Lower lobe of right lung (tissue), 2 donors: ENCODE measurements around the gene ESRRA. TPM values are rescaled to one million over a fixed set of nuclear protein-coding genes. Genes with fewer than 3 reads are reported as not detected.

ENCODE experiments used
- ATAC-seq, 2 donors: fragments of 200-7000 bp; cut with Tn5 transposase; one replicate each; pipeline ENCODE4 v1.9.1; 2020 to 2022; ENCODE audit warnings: mild to moderate bottlenecking in 2 of 2, moderate library complexity in 2 of 2
- DNase-seq: peaks from one replicate; pipeline ENCODE4 v3.0.0-alpha.2; 2020
- H3K27ac ChIP-seq: fragments of 200-600 bp; one replicate; pipeline ENCODE4 v1.8.0; 2022
- H3K27me3 ChIP-seq: fragments of 200-600 bp; one replicate; pipeline ENCODE4 v1.8.0; 2022; ENCODE audit warnings: low read depth
- H3K36me3 ChIP-seq: fragments of 200-600 bp; one replicate; pipeline ENCODE4 v1.8.0; 2022; ENCODE audit warnings: mild to moderate bottlenecking
- H3K4me1 ChIP-seq: fragments of 200-600 bp; one replicate; pipeline ENCODE4 v1.8.0; 2022
- H3K4me3 ChIP-seq: fragments of 200-600 bp; one replicate; pipeline ENCODE4 v1.8.0; 2022; ENCODE audit warnings: mild to moderate bottlenecking
- H3K9me3 ChIP-seq: fragments of 200-600 bp; one replicate; pipeline ENCODE4 v1.8.0; 2022
- intact Hi-C: fragments of 100-400 bp; cut with DNase I; formaldehyde crosslinking; loops from one replicate; pipeline ENCODE4 v1.11.0; 2022
- total RNA-seq: library from RNA; stranded (reverse); fragmentation: NEBNext Ultra II Directional; extraction: Animal tissue kit (Norgen Biotek cat#: 25700); gene quantifications from one replicate; pipeline ENCODE4 v1.2.1, GENCODE V29; 2021
- TF ChIP-seq, protein P1 (sequence below): fragments of 200-600 bp; IDR thresholded peaks from one replicate; pipeline ENCODE4 v1.8.0; 2022; ENCODE audit warnings: antibody characterized with exemption, mild to moderate bottlenecking
- donor health status: DM: no; HTN: yes; CAD: no; lungs with severe emphysema.

ESRRA gene
- total RNA-seq, 1 donor from 2014 or later = 47.9 TPM

DNA sequence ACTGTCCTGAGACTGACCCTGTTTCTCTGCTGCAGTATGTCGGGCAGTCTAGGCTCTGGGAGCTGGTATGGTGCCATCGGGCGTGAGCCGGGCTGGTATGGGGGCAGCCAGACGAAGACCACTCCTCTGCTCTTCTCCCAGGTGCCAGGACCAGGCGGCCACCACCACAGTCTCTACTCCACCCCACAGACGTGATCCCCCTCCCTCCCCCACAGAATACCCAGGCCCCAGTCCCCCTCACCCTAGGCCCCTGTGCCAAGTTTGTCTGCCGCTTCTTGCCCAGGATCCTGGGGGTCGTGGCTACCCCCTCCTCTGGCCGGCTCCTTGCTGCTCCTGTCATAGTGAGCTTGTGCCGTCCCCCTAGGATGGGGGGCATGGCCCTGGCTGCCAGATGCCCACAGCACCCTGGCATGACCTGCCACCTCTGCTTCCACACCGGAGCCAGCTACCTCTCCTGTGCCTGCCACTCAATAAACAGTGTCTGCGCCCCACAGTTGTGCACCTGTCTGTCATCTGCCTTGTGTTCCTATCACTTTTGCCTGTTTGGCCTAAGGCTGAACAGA is 16.2 kb upstream of the ESRRA start:
- H3K4me3 ChIP-seq = no peak overlapping the region
- no peak for DNase-seq
- peaks cover 38% of the 10 kb centered on the region for H3K27me3 ChIP-seq
- TF ChIP-seq, protein P1, sequence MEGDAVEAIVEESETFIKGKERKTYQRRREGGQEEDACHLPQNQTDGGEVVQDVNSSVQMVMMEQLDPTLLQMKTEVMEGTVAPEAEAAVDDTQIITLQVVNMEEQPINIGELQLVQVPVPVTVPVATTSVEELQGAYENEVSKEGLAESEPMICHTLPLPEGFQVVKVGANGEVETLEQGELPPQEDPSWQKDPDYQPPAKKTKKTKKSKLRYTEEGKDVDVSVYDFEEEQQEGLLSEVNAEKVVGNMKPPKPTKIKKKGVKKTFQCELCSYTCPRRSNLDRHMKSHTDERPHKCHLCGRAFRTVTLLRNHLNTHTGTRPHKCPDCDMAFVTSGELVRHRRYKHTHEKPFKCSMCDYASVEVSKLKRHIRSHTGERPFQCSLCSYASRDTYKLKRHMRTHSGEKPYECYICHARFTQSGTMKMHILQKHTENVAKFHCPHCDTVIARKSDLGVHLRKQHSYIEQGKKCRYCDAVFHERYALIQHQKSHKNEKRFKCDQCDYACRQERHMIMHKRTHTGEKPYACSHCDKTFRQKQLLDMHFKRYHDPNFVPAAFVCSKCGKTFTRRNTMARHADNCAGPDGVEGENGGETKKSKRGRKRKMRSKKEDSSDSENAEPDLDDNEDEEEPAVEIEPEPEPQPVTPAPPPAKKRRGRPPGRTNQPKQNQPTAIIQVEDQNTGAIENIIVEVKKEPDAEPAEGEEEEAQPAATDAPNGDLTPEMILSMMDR = no peak
- H3K9me3 ChIP-seq = no peaks in the 10 kb centered on the region
- no peak overlapping the region for H3K27ac ChIP-seq
- no peak for ATAC-seq
- H3K4me1 ChIP-seq = peaks cover 28% of the 10 kb centered on the region
- H3K36me3 ChIP-seq = no peaks in the 10 kb centered on the region
- intact Hi-C loops = no loop called here

DNA sequence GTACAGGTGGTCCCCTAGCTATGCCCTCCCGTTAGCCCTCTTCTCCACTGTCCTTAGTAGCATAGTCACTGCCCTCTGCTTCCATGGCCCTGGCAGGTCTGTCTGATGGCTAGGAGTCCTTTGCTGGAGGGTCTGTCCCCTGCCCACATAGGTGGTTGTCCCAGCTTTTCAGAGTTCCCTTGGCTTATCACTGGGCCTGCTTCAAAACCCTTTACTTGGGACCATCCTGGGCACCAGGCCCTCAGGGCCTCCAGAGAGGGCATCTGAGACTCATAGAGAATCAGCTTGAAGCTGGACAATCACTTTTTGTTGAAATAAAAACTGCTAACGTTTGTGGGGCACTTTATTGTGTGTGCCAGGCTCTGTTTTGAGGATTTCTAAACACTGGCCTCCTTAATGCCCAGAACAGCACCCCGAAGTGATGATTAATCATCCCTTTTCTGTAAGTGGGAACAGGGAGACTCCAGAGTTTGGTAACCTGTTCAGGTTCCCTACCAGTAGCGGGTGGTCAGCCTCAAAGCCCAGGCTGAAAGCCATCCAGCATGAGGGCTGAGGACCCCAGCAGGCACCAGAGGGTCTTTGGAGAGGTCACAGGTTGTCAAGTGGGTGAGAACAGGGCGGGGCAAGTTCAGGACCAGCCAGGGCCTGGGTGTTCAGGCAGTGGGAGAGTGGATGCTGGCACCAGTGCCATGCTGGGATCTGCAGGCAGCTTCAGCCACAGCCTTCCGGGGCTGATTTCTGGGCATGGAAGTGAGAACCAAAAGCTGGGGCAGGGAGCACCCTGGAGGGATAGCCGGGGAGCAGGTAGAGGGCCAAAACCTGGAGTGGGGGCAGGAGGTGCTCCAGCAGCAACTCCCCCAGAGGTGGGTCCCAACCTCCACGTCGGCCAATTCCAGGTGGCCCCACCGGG is 14.7 kb upstream of the ESRRA start:
- intact Hi-C loops = no loop called here
- Histone ChIP-seq H3K4me3 (no peak overlapping the region), H3K9me3 (no peaks in the 10 kb centered on the region), H3K27ac (no peak overlapping the region), H3K4me1 (peaks cover 25% of the 10 kb centered on the region), H3K36me3 (no peaks in the 10 kb centered on the region), H3K27me3 (peaks cover 54% of the 10 kb centered on the region)
- ATAC-seq (no peak), DNase-seq (no peak)
- TF ChIP-seq, protein P1 = no peak

DNA sequence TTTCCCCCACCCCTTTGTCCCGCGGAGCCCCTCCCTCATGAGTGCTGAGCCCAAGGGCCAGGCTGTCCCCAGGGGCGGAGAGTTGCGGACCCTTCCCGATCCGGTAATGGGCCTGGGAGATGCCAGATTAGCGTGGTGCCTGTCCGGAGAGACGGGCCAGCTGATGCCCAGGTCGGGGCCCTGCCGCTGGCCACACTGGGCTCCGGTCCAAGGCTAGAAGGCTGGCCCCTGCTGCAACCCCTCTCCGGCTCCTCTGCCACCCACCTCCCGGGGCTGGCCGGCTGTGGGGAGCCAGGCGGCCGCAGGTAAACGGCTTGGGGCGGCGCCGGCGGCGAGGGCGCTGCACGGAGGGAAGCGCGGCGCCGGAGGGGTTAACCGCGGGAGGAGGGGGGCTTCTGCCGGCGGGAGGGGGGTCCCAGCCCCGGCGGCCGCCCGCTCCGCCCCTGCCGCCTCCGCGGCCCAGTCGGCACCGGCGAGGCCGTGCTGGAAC is 14.0 kb upstream of the ESRRA start, which contains the start of gene KCNK4:
Gene KCNK4 (plus strand): TSS at position 41 of the 490 bp plus-strand sequence. CDS start 1,717 bp downstream, outside the sequence.
- H3K4me3 ChIP-seq = peak within 1 kb of the TSS; percentile 44

DNA sequence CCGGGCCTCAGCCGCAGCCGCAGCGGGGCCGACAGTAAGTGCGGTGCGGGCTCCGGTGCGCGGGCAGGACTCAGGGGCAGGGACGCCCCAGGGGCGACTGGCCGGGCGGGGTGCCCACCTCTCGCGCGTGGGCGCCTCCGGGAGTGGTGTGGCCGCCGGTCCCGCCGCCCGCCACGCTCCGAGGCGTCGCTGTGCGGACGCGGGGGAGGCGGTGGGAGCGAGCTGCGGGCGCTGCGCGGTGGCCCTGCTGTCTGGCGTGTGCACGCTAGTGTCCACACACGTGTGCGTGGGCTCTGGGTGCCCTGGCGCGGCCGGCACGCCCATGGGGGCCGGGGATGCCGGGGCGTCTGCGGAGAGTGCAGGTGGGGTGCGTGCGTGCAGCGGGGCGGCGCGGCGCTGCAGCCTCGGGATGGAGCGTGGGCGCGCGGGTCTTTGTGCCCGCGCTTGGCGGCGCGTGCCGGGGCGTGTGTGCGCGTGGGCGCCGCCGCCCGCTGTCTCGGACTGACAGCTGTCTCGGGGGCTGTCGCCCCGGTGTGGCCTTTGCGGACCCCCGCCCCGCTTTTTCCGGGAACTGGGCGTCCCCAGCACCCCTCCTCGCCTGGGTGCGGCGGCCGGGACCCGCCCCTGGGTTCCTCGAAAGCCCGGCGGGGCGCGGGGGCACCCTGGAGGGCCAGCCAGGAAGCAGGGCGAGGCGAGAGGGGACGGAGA is 13.4 kb upstream of the ESRRA start:
- peak overlapping the region; percentile 44 for H3K4me3 ChIP-seq
- intact Hi-C loops = no loop called here
- H3K36me3 ChIP-seq = no peaks in the 10 kb centered on the region
- H3K4me1 ChIP-seq = peaks cover 18% of the 10 kb centered on the region
- no peaks in the 10 kb centered on the region for H3K9me3 ChIP-seq
- H3K27me3 ChIP-seq = peaks cover 67% of the 10 kb centered on the region
- ATAC-seq (peak; percentile 4 to 19), DNase-seq (no peak)
- no peak overlapping the region for H3K27ac ChIP-seq
- TF ChIP-seq, protein P1 = no peak

More for the DNA sequence above, 14.0 kb upstream of the ESRRA start, which contains the start of gene KCNK4:
- DNase-seq = no peak
- no peak for ATAC-seq
- TF ChIP-seq, protein P1 = no peak
- Histone ChIP-seq H3K4me1 (peaks cover 20% of the 10 kb centered on the region), H3K27ac (no peak within 1 kb of the TSS), H3K9me3 (no peaks in the 10 kb centered on the region), H3K27me3 (peaks cover 61% of the 10 kb centered on the region), H3K36me3 (no peaks in the 10 kb centered on the region)
- intact Hi-C loops = no loop called here
